GM18951 (cell line): ENCODE data around the gene TMEM14A.
A peak's percentile ranks its signal among the peaks of the same experiment; 100 is the strongest.
"Not testable (repeated sequence)": the region's sequence is repeated elsewhere in the genome, so short reads cannot be mapped to it uniquely, and the experiment has no call there.

Experiments used
- POLR2A ChIP-seq: IDR thresholded peaks from 4 replicates; pipeline ENCODE4 v1.6.1; 2011; ENCODE audit warnings: mild to moderate bottlenecking; ENCODE audit not compliant: insufficient read length, insufficient read depth; ENCODE audit errors: extremely low read depth
- in situ Hi-C: fragments of 300-500 bp; cut with MboI; formaldehyde crosslinking; loops from one replicate; pipeline ENCODE4 v1.12.0; 2022; ENCODE audit warnings: low sequenced_read_pairs, mixed read lengths, inconsistent platforms; ENCODE audit not compliant: unreplicated experiment

Gene TMEM14A

DNA sequence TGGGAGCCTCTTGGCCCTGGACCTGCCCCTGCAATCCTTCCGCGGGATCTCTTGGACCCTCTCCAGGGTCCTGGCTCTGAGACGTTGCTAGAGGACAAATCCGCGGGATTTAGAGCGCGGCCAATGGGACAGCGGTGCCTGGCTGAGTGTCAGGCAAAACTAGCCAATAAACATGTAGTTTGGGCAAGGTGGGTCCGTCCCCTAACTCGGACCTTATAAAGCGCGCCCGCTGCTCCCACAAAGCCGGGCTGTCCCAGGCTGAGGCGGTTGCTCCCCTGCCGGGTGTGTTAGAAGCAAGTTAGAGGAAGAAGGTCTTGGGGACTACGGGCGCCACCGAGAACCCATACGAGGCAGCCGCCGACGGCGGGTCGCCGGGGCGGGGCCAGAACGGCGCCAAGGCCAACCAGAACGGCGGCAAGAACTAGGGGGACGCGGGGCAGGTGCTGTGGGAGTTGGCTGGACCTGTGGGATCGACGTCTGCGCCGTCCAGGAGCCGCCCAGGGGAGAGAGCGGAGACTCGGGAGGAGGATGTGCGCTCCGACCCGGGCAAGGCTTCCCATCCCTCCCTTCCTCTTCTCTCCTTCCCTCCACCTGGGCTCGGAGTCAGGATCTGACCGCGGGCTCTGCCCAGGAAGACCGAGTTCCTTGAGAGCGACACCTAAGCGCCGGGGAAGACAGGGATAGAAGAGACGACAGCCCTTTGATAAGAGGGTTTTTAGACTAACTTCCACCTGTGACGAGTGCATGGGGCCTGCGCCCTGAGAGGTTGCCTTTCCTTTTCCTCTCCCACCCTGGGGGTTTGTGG is 6.5 kb upstream of the TMEM14A start:
- in situ Hi-C loops: loop anchor here (10.0 kb wide), 1 partner anchor 370 kb away; no protein-coding TSS in a partner anchor
- peak; percentile 97 for TF ChIP-seq POLR2A

DNA sequence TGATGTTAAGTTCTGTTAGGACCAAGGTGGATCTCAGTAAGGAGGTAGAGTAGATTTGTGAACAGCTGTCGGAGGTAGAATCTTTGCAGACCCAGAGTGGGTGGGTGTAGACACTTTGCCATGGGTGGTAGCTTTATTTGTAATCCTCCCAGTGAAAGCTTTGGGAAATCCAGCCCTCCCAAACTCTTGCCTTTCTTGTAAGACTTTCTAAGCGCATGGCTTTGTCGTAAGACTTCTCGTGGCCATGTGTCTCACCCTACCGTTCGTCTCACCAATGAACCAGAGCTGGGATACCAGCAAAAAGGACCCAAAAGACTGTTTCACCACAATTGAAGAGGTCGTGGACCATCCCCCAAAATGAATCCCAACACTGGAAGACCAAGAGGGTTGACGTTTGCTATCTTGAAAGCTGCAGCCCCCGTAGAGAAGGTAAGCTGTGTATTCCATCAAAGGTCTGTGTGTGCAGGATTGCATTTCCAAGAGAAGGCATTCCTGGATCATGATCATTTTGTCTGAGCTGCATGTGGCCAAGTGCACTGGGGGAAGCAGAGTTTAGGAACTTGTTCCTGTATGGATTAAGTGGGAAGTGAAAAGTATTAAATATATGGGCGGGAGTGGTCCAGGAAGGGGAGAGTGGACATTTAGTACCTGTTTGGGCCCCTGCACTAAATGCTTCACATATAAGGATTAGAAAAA is 5.8 kb upstream of the TMEM14A start:
- in situ Hi-C loops: loop anchor here (5.0 to 10.0 kb wide), 2 partner anchors 248 to 370 kb away; no protein-coding TSS in a partner anchor
- no peak for TF ChIP-seq POLR2A

DNA sequence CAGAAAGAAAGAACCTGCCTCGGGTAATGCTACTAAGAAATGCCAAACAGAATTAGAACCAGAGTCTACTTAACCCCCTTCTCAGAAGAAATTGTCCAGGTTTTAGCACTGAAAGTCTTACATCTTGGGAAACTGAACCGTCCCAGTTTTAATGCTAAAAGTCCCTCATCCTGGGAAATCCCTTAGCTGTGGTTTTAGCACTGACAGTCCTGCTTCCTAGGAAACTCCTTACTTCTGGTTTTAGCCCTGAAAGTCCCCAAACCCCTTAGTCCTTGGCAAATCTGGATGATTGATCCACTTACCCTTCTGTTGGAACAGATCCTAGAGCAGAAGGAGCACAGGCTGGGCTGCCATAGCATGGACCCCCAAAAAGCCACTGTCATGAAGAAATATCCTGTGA is 4.8 kb upstream of the TMEM14A start:
- in situ Hi-C loops: loop anchor here (5.0 to 10.0 kb wide), 2 partner anchors 249 to 371 kb away; no protein-coding TSS in a partner anchor
- no peak for TF ChIP-seq POLR2A

DNA sequence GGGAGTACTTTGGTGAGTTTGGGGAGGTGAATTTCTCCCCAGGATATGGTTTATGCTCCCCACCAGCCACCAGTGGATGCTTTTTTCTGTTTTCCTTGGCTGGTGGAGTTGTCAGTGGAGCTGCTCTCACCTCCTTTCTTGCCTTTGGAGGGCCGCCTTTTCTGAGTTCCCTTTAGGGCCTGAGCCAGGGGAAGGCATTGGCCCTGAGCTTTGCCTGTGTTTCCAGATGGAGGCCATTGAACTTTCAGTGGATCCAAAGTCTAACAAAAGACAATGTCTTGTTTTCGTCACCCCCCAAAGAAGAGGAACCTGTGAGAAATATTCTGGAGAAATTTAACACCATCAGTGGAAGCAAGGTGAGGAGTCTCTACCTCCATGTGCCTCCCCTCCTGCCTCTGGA is 4.4 kb upstream of the TMEM14A start:
- no peak for TF ChIP-seq POLR2A
- in situ Hi-C loops: loop anchor here (5.0 to 10.0 kb wide), 2 partner anchors 249 to 372 kb away; no protein-coding TSS in a partner anchor

DNA sequence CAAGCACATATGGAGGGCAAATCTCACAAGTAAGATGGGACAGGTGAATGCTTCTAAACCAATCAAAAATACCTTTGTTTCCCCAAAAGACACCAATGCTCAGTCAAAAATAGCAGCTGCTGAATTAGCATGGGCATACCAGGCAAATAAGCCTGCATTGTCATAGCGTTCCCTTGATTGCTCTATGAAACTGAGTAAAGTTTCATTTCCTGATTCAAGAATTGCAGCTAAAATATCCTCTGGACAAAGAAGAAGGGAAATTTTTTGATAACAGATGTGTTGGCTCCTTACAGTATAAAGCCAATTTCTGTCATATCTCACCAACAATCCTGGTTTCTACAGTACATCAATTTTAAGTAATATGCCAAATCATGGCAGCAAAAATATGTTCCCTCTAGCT is 3.3 kb upstream of the TMEM14A start:
- in situ Hi-C loops: loop anchor here (5.0 to 10.0 kb wide), 2 partner anchors 250 to 373 kb away; no protein-coding TSS in a partner anchor
- TF ChIP-seq POLR2A: no peak

DNA sequence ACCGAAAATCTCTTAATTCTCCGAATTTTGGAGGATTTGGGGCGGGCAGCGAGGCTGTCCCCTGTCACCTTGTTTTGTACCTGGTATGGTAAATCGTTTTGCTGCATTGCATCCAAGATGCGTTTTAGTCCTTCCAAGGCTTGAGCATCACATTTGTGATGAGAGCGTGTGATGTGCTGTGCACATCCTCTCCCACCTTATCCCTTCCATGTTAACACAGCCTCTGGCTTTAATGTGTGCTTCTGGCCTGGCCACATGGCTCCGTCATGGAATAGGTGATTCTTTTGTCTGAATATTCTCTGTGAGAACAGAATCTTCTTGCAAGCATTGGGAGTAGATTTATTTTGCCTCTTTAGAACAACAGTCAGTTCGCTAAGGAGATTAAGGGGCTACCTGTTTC is 763 bp downstream of the TMEM14A start:
- in situ Hi-C loops: no loop called here
- TF ChIP-seq POLR2A: no peak

DNA sequence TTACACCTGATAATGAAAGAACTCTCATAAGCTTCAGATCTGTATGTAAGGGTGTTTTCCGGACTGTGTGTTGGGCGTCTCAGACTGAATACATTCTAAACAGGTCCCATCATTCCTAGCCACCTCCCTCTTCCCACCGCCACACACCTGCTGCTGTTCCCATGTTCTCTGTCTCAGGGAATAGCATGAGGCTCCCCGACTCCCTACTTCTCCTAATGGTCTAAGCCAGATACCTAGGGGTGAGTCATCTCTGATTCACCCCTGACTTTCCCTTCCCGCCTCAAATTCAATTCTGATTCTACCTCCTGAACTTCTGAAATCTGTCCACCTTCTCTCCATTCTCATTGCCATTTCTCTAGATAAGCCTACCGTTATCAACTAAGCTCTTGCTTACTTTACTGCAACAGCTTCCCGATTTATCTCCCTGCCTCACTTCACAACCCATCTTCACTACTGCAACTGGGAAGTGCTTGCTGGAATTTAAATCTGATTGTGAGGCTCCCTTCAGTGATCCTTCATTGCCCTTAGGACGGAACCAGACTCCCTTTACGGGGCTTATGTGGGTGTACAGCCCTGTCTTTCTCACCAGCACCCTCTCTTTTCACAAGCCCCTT is 1.6 kb downstream of the TMEM14A start:
- TF ChIP-seq POLR2A: no peak
- in situ Hi-C loops: no loop called here

DNA sequence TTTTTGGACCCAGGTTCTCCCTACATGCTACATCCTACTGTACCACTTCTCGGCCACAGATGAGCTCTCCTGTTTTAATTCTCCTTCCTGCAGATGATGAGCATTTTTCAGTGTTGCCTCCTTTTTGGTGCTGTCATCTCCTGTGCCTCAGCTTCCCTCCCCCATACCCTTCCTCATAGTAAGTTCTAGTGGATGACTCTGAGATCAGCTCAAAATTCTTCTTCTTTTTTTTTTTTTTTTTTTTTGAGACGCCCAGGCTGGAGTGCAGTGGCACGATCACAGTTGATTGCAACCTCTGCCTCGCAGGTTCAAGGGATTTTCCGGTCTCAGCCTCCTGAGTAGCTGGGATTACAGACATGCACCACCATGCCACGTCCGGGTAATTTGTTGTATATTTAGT is 3.8 kb downstream of the TMEM14A start:
- in situ Hi-C loops: no loop called here
- TF ChIP-seq POLR2A: no peak

DNA sequence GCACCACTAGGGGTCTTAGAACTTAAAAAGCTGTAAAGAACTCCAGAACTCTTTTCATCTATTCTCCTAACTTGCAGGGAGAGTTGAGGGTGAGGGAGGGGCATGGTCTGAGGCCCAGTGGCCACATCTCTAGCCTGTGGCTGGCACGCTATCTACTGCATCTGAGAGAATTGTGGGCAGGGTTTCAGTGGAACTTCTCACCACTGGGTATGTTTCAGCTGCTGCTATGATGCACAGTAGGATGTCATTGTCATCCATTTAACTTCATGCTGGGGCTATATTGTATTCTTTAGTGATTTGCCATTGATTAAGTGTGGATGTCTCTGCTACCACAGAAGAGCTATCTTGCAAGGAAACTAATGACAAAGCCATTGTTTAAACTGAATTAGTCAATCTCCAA is 4.5 kb downstream of the TMEM14A start:
- in situ Hi-C loops: no loop called here
- TF ChIP-seq POLR2A: no peak

DNA sequence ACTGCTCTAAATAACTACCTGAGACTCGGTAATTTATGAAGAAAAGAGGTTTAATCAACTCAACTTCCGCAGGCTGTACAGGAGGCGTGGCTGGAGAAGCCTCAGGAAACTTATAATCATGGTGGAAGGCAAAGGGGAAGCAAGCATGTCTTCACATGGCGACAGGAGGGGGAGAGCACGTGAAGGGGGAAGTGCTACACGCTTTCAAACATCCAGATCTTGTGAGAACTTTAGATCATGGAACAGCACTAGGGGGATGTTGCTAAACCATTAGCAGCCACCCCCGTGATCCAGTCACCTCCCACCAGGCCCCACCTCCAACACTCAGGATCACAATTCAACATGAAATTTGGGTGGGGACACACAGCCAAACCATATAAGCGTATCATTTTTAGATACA is 5.7 kb downstream of the TMEM14A start:
- in situ Hi-C loops: not testable (repeated sequence)

DNA sequence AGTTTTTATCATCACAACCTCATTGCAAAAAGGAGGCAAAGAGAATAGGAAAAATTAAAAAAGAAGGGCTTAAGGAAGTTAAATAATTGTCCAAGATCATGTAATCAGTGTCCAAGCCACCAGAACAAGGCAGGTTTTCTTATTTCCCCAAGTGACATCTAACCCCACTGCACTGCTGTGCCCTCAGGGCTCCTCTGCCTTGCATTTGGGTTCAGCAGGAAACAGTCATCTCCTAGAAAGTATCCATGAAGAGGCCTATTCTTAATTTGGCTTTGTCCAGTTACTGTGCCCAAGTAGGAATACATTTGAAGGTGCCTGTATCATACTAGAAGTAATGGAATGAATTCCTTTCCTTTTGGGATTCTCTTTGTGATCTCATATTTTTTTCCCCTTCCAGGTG is 10.5 kb downstream of the TMEM14A start:
- in situ Hi-C loops: no loop called here
- no peak for TF ChIP-seq POLR2A

DNA sequence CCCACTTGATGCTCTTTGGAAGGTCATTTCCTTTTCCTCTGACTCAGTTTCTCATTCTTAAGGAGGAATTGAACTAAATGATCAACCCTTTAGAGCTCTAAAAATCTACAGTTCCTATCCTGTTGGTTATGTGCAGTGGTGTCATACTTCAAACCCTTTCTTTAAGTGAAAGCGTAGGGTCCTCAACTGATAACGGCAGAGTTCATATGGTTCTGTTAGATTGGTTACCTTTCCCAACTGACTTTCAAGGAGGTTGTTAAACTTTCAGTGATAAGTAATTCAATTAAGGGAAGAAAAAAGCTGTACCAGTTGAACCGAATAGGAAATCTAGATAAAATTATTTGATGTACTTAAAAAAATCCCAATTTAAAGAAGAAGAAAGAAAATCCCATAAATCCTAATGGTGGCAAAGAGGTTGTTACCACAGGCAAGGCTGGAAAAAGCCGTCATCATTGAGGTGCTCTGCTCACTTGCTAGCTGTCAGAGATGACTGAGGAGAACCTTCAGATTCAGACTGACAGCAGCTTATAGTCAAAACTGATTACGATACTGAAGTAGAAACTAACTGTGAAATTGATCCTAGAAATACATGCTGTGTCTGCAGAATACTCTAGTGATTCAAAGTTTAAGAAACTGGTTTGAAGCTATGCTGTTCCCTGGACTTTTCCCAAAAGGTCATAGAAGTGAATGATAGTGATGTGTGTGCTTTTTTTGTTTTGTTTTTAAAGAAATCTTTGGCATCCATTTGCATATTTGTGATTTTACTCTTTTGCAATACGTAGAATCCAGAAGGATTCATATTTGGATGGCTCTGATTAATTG is 16.2 kb downstream of the TMEM14A start:
- no peak for TF ChIP-seq POLR2A
- in situ Hi-C loops: no loop called here

DNA sequence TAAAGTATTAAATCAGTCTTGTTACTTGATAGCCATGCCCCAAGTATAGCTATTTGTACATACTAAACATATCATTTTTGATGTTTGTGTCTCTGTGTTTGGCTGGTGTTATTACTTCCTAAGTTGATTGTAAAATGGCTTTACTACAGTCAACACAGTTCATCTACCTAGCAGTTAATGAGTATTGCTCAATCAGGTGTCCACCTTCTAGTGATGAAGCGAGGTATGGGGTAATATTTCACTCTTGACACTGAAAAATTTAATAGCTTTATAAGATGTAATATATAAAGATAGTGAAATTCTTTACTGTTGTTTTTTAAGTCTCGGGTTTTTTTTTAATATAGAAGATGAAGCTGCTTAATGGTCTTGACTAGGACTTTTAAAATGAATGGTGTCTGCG is 18.9 kb downstream of the TMEM14A start:
- in situ Hi-C loops: no loop called here
- TF ChIP-seq POLR2A: no peak
